Measurements from ENCODE around the gene RFLNA. TPM values are rescaled to one million over a fixed set of nuclear protein-coding genes. Genes with fewer than 3 reads are reported as not detected.
A peak's percentile ranks its signal among the peaks of the same experiment; 100 is the strongest.

Gene RFLNA
- total RNA-seq, 2 donors from 2014 or later = 2.0 to 6.5 TPM

GRCh38 chr12:124346425-124347168 lies 51.7 kb downstream of the RFLNA start:
- ATAC-seq (ENCODE audit: insufficient number of reproducible peaks, low FRiP score, low read depth) (no peak), DNase-seq (ENCODE audit: low spot score) (no peak)
- peaks cover 95% of the 10 kb centered on the region for H3K36me3 ChIP-seq
- H3K27me3 ChIP-seq (replicated peaks; ENCODE audit: insufficient read depth) = no peaks in the 10 kb centered on the region
- H3K4me1 ChIP-seq (ENCODE audit: control insufficient read depth in 1 of 2, low read depth in 2 of 2) = no peaks in the 10 kb centered on the region
- no peak overlapping the region for H3K27ac ChIP-seq
- no peaks in the 10 kb centered on the region for H3K9me3 ChIP-seq
- TF ChIP-seq CTCF (IDR thresholded peaks at IDR 0.05) = no peak
- H3K4me3 ChIP-seq = no peak overlapping the region

DNA sequence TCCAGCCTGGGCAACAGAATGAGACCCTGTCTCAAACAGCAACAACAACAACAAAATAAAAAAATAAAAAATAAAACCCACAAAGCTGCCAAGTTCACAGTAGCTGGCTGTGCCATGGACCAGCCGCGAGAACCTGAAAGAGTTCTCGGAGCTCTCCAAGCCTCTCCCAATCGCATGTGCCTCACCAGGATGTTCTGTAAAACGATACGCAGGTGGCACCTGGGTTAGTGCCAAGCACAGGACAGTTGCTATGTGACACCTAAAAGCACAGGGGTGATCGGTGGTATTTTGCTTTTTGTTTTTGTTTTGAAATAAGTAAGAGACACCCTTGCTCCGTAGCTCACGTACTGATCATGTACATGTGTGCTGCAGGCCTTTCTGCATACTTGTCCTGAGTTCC lies 52.4 kb downstream of the RFLNA start:
- H3K36me3 ChIP-seq = peaks cover 96% of the 10 kb centered on the region
- H3K27me3 ChIP-seq (replicated peaks; ENCODE audit: insufficient read depth) = no peaks in the 10 kb centered on the region
- H3K4me3 ChIP-seq = no peak overlapping the region
- ATAC-seq (ENCODE audit: insufficient number of reproducible peaks, low FRiP score, low read depth) (no peak), DNase-seq (ENCODE audit: low spot score) (no peak)
- H3K9me3 ChIP-seq = no peaks in the 10 kb centered on the region
- H3K4me1 ChIP-seq (ENCODE audit: control insufficient read depth in 1 of 2, low read depth in 2 of 2) = peaks cover 0 to under 1% of the 10 kb centered on the region in 2 donors
- H3K27ac ChIP-seq = no peak overlapping the region
- TF ChIP-seq CTCF (IDR thresholded peaks at IDR 0.05) = no peak

- peak; percentile 58 for TF ChIP-seq CTCF (IDR thresholded peaks at IDR 0.05)
- Histone ChIP-seq H3K27ac (no peak overlapping the region), H3K4me3 (no peak overlapping the region), H3K27me3 (replicated peaks; ENCODE audit: insufficient read depth) (no peaks in the 10 kb centered on the region), H3K9me3 (no peaks in the 10 kb centered on the region), H3K36me3 (peaks cover 98% of the 10 kb centered on the region), H3K4me1 (ENCODE audit: control insufficient read depth in 1 of 2, low read depth in 2 of 2) (peaks cover 0 to 7% of the 10 kb centered on the region in 2 donors)
- no peak for ATAC-seq (ENCODE audit: insufficient number of reproducible peaks, low FRiP score, low read depth)
- no peak for DNase-seq (ENCODE audit: low spot score)
Measured at GRCh38 chr12:124347805-124348658, 53.1 kb downstream of the RFLNA start.

GRCh38 chr12:124348659-124349380 lies 53.9 kb downstream of the RFLNA start:
- H3K27ac ChIP-seq = no peak overlapping the region
- no peaks in the 10 kb centered on the region for H3K9me3 ChIP-seq
- H3K27me3 ChIP-seq (replicated peaks; ENCODE audit: insufficient read depth) = no peaks in the 10 kb centered on the region
- H3K4me1 ChIP-seq (ENCODE audit: control insufficient read depth in 1 of 2, low read depth in 2 of 2) = peaks cover 0 to 10% of the 10 kb centered on the region in 2 donors
- H3K36me3 ChIP-seq = peaks cover 98% of the 10 kb centered on the region
- DNase-seq (ENCODE audit: low spot score) = no peak
- TF ChIP-seq CTCF (IDR thresholded peaks at IDR 0.05) = no peak
- ATAC-seq (ENCODE audit: insufficient number of reproducible peaks, low FRiP score, low read depth) = no peak
- H3K4me3 ChIP-seq = no peak overlapping the region

DNA sequence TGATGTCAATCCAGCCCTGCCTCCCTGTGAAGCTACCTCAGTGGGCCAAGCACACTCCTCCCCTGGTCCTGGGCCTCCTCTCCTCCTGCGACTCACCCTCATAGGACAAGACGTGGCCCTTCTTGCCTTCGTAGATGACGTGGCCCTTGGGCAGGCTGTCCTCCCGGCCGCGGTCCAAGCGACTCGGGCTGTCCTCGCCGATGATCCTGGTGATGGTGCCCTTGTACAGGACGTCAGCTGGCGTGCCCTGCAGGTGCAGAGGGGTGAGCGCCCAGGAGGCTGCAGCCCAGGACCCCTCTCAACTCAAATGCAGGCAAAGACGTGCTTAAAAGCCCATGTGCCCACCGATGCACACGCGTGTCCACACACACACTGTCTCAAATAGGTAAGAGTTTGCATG lies 55.6 kb downstream of the RFLNA start:
- DNase-seq (ENCODE audit: low spot score) (no peak), ATAC-seq (ENCODE audit: insufficient number of reproducible peaks, low FRiP score, low read depth) (no peak)
- TF ChIP-seq CTCF (IDR thresholded peaks at IDR 0.05) = no peak
- peaks cover 97% of the 10 kb centered on the region for H3K36me3 ChIP-seq
- no peak overlapping the region for H3K27ac ChIP-seq
- no peaks in the 10 kb centered on the region for H3K9me3 ChIP-seq
- H3K4me1 ChIP-seq (ENCODE audit: control insufficient read depth in 1 of 2, low read depth in 2 of 2) = peaks cover 0 to 10% of the 10 kb centered on the region in 2 donors
- H3K4me3 ChIP-seq = no peak overlapping the region
- no peaks in the 10 kb centered on the region for H3K27me3 ChIP-seq (replicated peaks; ENCODE audit: insufficient read depth)

Data from thoracic aorta (tissue), 2 donors.